ENCODE results near the gene CDH11. TPM values are rescaled to one million over a fixed set of nuclear protein-coding genes. Genes with fewer than 3 reads are reported as not detected.

The CDH11 gene
- total and polyA plus RNA-seq, 4 experiments from 2014 or later: not detected

DNA sequence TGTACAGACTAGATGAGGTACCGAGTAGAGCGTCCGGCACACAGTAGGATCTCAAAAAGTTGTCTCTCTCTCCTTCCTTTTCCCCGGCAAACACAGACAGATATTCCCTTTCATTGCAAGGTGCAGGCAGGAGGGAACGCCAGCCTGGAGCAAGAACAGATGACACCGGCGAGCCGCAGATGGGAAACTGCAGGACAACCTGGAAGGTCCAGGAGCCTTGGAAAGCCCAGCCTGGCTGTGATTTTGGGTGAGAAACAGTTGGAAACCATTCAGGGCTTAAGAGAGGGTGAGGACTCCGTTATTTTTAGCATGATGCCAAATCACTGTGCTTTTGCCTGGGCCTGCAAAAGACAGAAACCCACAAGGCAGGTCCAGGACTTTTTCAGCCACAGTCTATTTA, 7.3 kb downstream of the CDH11 start:
- POLR2A ChIA-PET (ENCODE audit: partially characterized antibody): no interaction called here
- no peak overlapping the region for H3K4me3 ChIP-seq (ENCODE audit: low read length in 2 of 2)
- Mint-ChIP-seq H3K4me1 (peaks cover 0 to 2% (median under 1%) of the 10 kb centered on the region in 4 donors), H3K27ac (no peak overlapping the region), H3K9me3 (peaks cover 0 to 9% (median 2%) of the 10 kb centered on the region in 8 donors), H3K36me3 (no peaks in the 10 kb centered on the region), H3K27me3 (peaks cover 3 to 5% of the 10 kb centered on the region in 2 donors), H3K4me3 (no peak overlapping the region)
- intact Hi-C loops (cut with micrococcal nuclease): no loop called here
- no peak overlapping the region for H3K27ac ChIP-seq (ENCODE audit: low read depth, low read length)
- no peaks in the 10 kb centered on the region for H3K36me3 ChIP-seq (ENCODE audit: insufficient read depth, low read length)
- H3K9me3 ChIP-seq (ENCODE audit: control insufficient read depth in 1 of 2, low read length in 2 of 2): no peaks in the 10 kb centered on the region
- DNase-seq: no peak
- no peaks in the 10 kb centered on the region for H3K27me3 ChIP-seq (ENCODE audit: insufficient read depth, low read length)
- H3K4me1 ChIP-seq (ENCODE audit: insufficient read depth, low read length): no peaks in the 10 kb centered on the region
- CTCF ChIA-PET (ENCODE audit: partially characterized antibody): no interaction called here

DNA sequence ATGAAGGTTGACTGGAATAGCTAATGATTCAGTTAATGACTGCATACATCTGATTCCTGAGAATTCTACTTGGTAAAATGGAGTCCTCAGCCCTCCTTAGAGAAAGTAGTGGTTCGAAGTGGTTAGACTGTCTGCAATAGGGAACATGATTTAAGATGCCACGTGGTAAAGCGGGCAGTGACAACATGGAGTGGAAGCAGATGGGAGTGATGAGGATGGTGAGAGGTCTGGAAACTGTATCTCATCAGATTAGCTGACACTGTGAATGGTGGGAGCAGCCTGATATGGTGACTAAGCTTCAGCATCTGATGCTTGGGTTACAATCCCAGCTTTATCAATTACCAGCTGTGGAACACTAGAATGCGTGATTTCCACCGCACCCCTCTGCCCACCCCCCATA, 8.4 kb downstream of the CDH11 start:
- Mint-ChIP-seq H3K27ac (no peak overlapping the region), H3K4me3 (no peak overlapping the region), H3K36me3 (no peaks in the 10 kb centered on the region), H3K9me3 (peaks cover 0 to 8% (median 2%) of the 10 kb centered on the region in 8 donors), H3K4me1 (peaks cover 0 to 2% (median under 1%) of the 10 kb centered on the region in 4 donors), H3K27me3 (no peaks in the 10 kb centered on the region)
- no peak overlapping the region for H3K27ac ChIP-seq (ENCODE audit: low read depth, low read length)
- H3K4me3 ChIP-seq (ENCODE audit: low read length in 2 of 2): no peak overlapping the region
- POLR2A ChIA-PET (ENCODE audit: partially characterized antibody): no interaction called here
- no peaks in the 10 kb centered on the region for H3K27me3 ChIP-seq (ENCODE audit: insufficient read depth, low read length)
- CTCF ChIA-PET (ENCODE audit: partially characterized antibody): no interaction called here
- H3K4me1 ChIP-seq (ENCODE audit: insufficient read depth, low read length): no peaks in the 10 kb centered on the region
- no peak for DNase-seq
- no peaks in the 10 kb centered on the region for H3K9me3 ChIP-seq (ENCODE audit: control insufficient read depth in 1 of 2, low read length in 2 of 2)
- no peaks in the 10 kb centered on the region for H3K36me3 ChIP-seq (ENCODE audit: insufficient read depth, low read length)
- intact Hi-C loops (cut with micrococcal nuclease): no loop called here

DNA sequence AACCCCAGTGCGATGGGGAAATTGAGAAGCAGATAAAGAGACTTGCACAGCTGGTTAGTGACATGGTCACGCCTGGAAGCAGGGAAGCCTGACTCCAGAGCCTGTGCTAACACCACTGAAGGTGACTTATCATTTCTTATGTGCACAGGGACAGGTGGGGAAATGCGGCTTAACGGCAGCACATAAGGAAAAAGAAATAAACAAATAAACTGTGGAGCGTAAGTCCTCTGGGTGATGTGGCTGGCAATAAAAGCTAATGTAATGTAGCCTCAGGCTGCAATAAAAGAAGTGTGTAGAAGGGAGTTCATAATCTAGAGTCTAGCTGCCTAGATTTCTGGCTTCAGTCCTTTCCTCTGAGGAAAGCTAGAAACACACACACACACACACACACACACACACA, 10.6 kb downstream of the CDH11 start:
- H3K9me3 Mint-ChIP-seq: peaks cover 0 to 8% (median 2%) of the 10 kb centered on the region in 8 donors
- H3K4me3 ChIP-seq (ENCODE audit: low read length in 2 of 2): no peak overlapping the region
- no peaks in the 10 kb centered on the region for H3K27me3 ChIP-seq (ENCODE audit: insufficient read depth, low read length)
- no peaks in the 10 kb centered on the region for H3K36me3 Mint-ChIP-seq
- no peaks in the 10 kb centered on the region for H3K4me1 ChIP-seq (ENCODE audit: insufficient read depth, low read length)
- H3K9me3 ChIP-seq (ENCODE audit: control insufficient read depth in 1 of 2, low read length in 2 of 2): no peaks in the 10 kb centered on the region
- intact Hi-C loops (cut with micrococcal nuclease): no loop called here
- peaks cover 0 to 1% (median 0%) of the 10 kb centered on the region in 4 donors for H3K4me1 Mint-ChIP-seq
- H3K27ac Mint-ChIP-seq: no peak overlapping the region
- no peak for DNase-seq
- no peak overlapping the region for H3K27ac ChIP-seq (ENCODE audit: low read depth, low read length)
- H3K4me3 Mint-ChIP-seq: no peak overlapping the region
- H3K27me3 Mint-ChIP-seq: no peaks in the 10 kb centered on the region
- CTCF ChIA-PET (ENCODE audit: partially characterized antibody): no interaction called here
- POLR2A ChIA-PET (ENCODE audit: partially characterized antibody): no interaction called here
- H3K36me3 ChIP-seq (ENCODE audit: insufficient read depth, low read length): no peaks in the 10 kb centered on the region

DNA sequence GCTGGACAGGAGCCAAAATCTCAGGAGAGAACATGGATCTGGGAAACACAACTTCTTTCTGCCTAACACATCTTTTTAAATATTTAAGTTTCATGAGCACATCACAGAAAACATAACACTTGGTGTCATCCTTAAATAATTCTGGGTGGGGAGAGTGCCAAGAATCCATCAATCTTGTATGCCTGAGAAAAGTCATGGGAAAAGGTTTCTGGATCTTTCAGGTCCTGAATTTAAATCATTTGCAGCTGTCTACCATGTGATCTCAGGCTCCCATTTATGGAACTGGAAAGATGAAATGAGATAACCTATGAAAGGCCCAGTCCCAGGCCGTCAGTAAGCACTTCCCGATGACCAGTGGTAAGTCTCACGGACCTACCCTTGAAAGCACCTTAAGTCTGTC, 15.1 kb downstream of the CDH11 start:
- Mint-ChIP-seq H3K9me3 (peaks cover 0 to 13% (median 2%) of the 10 kb centered on the region in 8 donors), H3K4me1 (no peaks in the 10 kb centered on the region), H3K27ac (no peak overlapping the region), H3K4me3 (no peak overlapping the region), H3K27me3 (no peaks in the 10 kb centered on the region), H3K36me3 (no peaks in the 10 kb centered on the region)
- ChIA-PET POLR2A (ENCODE audit: partially characterized antibody) (no interaction called here), CTCF (ENCODE audit: partially characterized antibody) (no interaction called here)
- no peak overlapping the region for H3K4me3 ChIP-seq (ENCODE audit: low read length in 2 of 2)
- intact Hi-C loops (cut with micrococcal nuclease): no loop called here
- H3K4me1 ChIP-seq (ENCODE audit: insufficient read depth, low read length): no peaks in the 10 kb centered on the region
- no peaks in the 10 kb centered on the region for H3K27me3 ChIP-seq (ENCODE audit: insufficient read depth, low read length)
- DNase-seq: no peak
- H3K36me3 ChIP-seq (ENCODE audit: insufficient read depth, low read length): no peaks in the 10 kb centered on the region
- no peak overlapping the region for H3K27ac ChIP-seq (ENCODE audit: low read depth, low read length)
- no peaks in the 10 kb centered on the region for H3K9me3 ChIP-seq (ENCODE audit: control insufficient read depth in 1 of 2, low read length in 2 of 2)

DNA sequence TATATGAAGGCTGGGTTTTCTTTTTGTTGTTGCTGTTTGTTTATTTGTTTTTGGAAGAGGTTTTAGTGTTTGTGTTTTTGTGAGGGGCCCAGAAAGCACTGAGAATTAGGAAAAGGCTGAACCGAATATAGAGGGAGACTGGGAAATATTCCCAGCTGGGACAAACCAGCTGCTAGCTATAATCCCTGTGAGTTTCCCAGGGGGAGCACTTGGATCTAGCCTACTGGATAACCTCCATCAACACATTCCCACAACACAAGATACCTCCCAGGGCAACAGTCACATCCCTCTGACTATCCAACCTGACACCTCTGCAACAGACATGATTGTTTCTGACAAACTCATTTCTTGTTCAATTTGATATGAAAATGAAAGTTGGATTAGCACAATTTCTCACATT, 16.7 kb downstream of the CDH11 start:
- H3K36me3 Mint-ChIP-seq: no peaks in the 10 kb centered on the region
- CTCF ChIA-PET (ENCODE audit: partially characterized antibody): interaction anchor here (1.1 kb wide), 1 partner anchor 11 kb away, joined by 3 read pairs; no protein-coding TSS in a partner anchor
- no peaks in the 10 kb centered on the region for H3K4me1 ChIP-seq (ENCODE audit: insufficient read depth, low read length)
- intact Hi-C loops (cut with micrococcal nuclease): no loop called here
- H3K9me3 Mint-ChIP-seq: peaks cover 0 to 11% (median 2%) of the 10 kb centered on the region in 8 donors
- no peaks in the 10 kb centered on the region for H3K4me1 Mint-ChIP-seq
- no peaks in the 10 kb centered on the region for H3K9me3 ChIP-seq (ENCODE audit: control insufficient read depth in 1 of 2, low read length in 2 of 2)
- DNase-seq: no peak
- no peak overlapping the region for H3K27ac Mint-ChIP-seq
- no peaks in the 10 kb centered on the region for H3K27me3 Mint-ChIP-seq
- H3K27me3 ChIP-seq (ENCODE audit: insufficient read depth, low read length): no peaks in the 10 kb centered on the region
- H3K27ac ChIP-seq (ENCODE audit: low read depth, low read length): no peak overlapping the region
- H3K36me3 ChIP-seq (ENCODE audit: insufficient read depth, low read length): no peaks in the 10 kb centered on the region
- POLR2A ChIA-PET (ENCODE audit: partially characterized antibody): no interaction called here
- H3K4me3 ChIP-seq (ENCODE audit: low read length in 2 of 2): no peak overlapping the region
- H3K4me3 Mint-ChIP-seq: no peak overlapping the region

DNA sequence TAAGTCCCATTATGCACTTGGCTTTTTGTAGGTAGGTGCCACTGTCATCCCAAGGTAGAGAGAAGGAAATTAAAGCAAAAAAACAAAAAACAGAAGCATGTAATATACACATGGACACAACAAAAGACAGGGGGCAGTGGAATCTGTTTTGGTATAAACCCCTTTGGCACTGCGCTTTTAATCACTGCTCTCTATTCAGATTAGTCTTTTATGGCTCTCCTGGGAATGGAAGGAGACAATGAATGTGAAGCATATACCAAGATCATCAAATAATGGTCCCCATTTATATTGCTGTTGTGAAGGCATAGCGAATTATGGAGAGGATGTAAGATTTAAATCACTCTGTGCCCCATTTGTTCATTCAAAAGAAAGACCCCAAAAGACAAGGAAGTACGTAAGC, 17.4 kb downstream of the CDH11 start:
- H3K4me1 Mint-ChIP-seq: no peaks in the 10 kb centered on the region
- no peak for DNase-seq
- intact Hi-C loops (cut with micrococcal nuclease): no loop called here

DNA sequence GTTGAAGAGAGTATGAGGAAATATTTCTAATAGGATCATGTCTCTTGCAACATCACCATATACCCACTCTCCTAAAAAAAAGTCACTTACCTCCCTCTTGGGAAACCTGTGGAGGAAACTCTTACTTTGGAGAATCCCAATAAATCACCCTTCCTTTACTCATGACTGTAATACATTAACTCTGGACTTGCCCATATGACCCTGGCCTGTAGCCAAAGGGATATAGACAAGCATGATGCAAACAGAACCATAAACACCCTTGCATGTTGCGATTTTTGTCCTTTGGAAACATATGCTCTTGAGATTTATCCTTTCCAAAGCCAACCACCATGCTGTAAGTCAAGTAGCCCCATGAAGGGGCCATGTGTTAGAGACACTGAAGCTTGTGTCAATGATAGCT, 19.5 kb downstream of the CDH11 start:
- Mint-ChIP-seq H3K4me3 (no peak overlapping the region), H3K27ac (no peak overlapping the region), H3K9me3 (peaks cover 0 to 17% (median 3%) of the 10 kb centered on the region in 8 donors), H3K4me1 (no peaks in the 10 kb centered on the region), H3K27me3 (no peaks in the 10 kb centered on the region), H3K36me3 (no peaks in the 10 kb centered on the region)
- no peak overlapping the region for H3K27ac ChIP-seq (ENCODE audit: low read depth, low read length)
- H3K36me3 ChIP-seq (ENCODE audit: insufficient read depth, low read length): no peaks in the 10 kb centered on the region
- DNase-seq: no peak
- no peaks in the 10 kb centered on the region for H3K27me3 ChIP-seq (ENCODE audit: insufficient read depth, low read length)
- ChIA-PET CTCF (ENCODE audit: partially characterized antibody) (no interaction called here), POLR2A (ENCODE audit: partially characterized antibody) (no interaction called here)
- intact Hi-C loops (cut with micrococcal nuclease): no loop called here
- H3K9me3 ChIP-seq (ENCODE audit: control insufficient read depth in 1 of 2, low read length in 2 of 2): no peaks in the 10 kb centered on the region
- no peak overlapping the region for H3K4me3 ChIP-seq (ENCODE audit: low read length in 2 of 2)
- no peaks in the 10 kb centered on the region for H3K4me1 ChIP-seq (ENCODE audit: insufficient read depth, low read length)

More for the DNA sequence above, 17.4 kb downstream of the CDH11 start:
- POLR2A ChIA-PET (ENCODE audit: partially characterized antibody): no interaction called here
- no peaks in the 10 kb centered on the region for H3K36me3 Mint-ChIP-seq
- CTCF ChIA-PET (ENCODE audit: partially characterized antibody): no interaction called here
- Histone ChIP-seq H3K4me1 (ENCODE audit: insufficient read depth, low read length) (no peaks in the 10 kb centered on the region), H3K4me3 (ENCODE audit: low read length in 2 of 2) (no peak overlapping the region), H3K27me3 (ENCODE audit: insufficient read depth, low read length) (no peaks in the 10 kb centered on the region), H3K36me3 (ENCODE audit: insufficient read depth, low read length) (no peaks in the 10 kb centered on the region), H3K27ac (ENCODE audit: low read depth, low read length) (no peak overlapping the region), H3K9me3 (ENCODE audit: control insufficient read depth in 1 of 2, low read length in 2 of 2) (no peaks in the 10 kb centered on the region)
- peaks cover 0 to 14% (median 3%) of the 10 kb centered on the region in 8 donors for H3K9me3 Mint-ChIP-seq
- H3K4me3 Mint-ChIP-seq: no peak overlapping the region
- no peaks in the 10 kb centered on the region for H3K27me3 Mint-ChIP-seq
- H3K27ac Mint-ChIP-seq: no peak overlapping the region

DNA sequence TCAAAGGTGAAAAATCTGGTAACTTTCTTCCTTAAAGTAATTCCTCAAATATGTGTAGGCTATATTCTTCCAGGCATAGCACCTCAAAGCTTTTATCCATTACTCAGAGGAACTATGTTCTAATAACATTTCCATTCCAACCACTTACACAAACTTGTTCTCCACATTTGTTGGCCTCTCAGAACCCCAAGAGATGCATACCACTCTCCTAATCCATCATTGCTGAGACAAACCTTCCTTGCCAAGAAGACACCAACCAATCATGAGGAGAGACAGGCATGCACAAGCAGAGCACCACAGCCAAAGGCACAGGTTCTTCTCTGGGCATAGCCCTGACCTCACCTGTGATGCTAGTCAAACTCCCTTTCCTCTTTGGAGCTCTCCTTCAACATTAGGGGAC, 20.9 kb downstream of the CDH11 start:
- Histone ChIP-seq H3K4me3 (ENCODE audit: low read length in 2 of 2) (no peak overlapping the region), H3K4me1 (ENCODE audit: insufficient read depth, low read length) (no peaks in the 10 kb centered on the region), H3K9me3 (ENCODE audit: control insufficient read depth in 1 of 2, low read length in 2 of 2) (no peaks in the 10 kb centered on the region), H3K36me3 (ENCODE audit: insufficient read depth, low read length) (no peaks in the 10 kb centered on the region), H3K27ac (ENCODE audit: low read depth, low read length) (no peak overlapping the region), H3K27me3 (ENCODE audit: insufficient read depth, low read length) (no peaks in the 10 kb centered on the region)
- Mint-ChIP-seq H3K4me1 (no peaks in the 10 kb centered on the region), H3K4me3 (no peak overlapping the region), H3K27me3 (no peaks in the 10 kb centered on the region), H3K36me3 (no peaks in the 10 kb centered on the region), H3K27ac (no peak overlapping the region), H3K9me3 (peaks cover 0 to 17% (median 3%) of the 10 kb centered on the region in 8 donors)
- ChIA-PET CTCF (ENCODE audit: partially characterized antibody) (no interaction called here), POLR2A (ENCODE audit: partially characterized antibody) (no interaction called here)
- intact Hi-C loops (cut with micrococcal nuclease): no loop called here
- no peak for DNase-seq

Measured in CD4-positive, alpha-beta memory T cell (primary cell).